ENCODE data around the gene FURIN. TPM values are rescaled to one million over a fixed set of nuclear protein-coding genes. Genes with fewer than 3 reads are reported as not detected.

The FURIN gene
- polyA plus RNA-seq, 3 donors = 6.5 to 47.3 (median 14.3) TPM

DNA sequence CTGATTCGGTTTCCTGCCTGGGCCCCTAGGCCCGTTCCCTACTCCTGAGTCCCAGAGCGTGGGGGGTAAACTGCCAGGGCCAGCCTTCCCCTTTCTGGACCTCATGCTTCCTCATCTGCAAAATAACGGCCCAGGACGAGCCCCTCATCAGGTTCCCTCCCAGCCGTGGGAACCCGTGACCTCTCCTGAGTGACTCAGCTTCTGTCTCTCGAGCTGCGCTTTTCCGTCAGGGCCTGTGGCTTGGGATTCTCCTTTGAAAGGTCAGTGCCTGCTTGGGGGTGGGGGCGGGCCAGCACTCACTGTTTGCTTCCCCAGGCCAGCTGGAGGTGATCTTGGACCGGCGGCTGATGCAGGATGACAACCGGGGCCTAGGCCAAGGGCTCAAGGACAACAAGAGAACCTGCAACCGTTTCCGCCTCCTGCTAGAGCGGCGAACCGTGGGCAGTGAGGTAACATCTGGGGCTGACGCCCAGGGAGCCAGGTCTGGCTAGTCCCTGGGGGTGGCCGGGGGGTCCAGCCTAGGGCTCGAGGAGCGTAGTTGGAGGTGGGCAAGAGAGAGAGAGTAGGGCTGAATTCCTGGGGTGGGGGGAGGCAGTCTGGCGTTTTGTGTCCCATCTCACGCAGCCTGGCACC lies 47.5 kb downstream of the FURIN start:
- Histone ChIP-seq H3K27me3 (ENCODE audit: control insufficient read depth in 2 of 2, insufficient read depth in 2 of 2, low read length in 2 of 2) (no peaks in the 10 kb centered on the region), H3K9me3 (replicated peaks in 1 of 2; ENCODE audit: control insufficient read depth in 1 of 2, insufficient read depth in 1 of 2, low read length in 2 of 2) (no peaks in the 10 kb centered on the region), H3K4me3 (replicated peaks in 1 of 3; ENCODE audit: low read depth in 2 of 3, low read length in 3 of 3) (peak overlapping the region; percentile 3 to 76 (median 40)), H3K9ac (ENCODE audit: insufficient read depth, low read length, poor library complexity, severe bottlenecking) (peak overlapping the region; percentile 71), H3K36me3 (replicated peaks in 1 of 2; ENCODE audit: control insufficient read depth in 1 of 2, insufficient read depth in 2 of 2, low read length in 2 of 2) (peaks cover 63 to 71% of the 10 kb centered on the region in 2 donors), H3K27ac (ENCODE audit: low read depth in 1 of 2, low read length in 2 of 2) (peak overlapping the region; percentile 83 to 93), H3K79me2 (ENCODE audit: insufficient read depth, low read length) (peaks cover 34% of the 10 kb centered on the region), H3K4me1 (ENCODE audit: control insufficient read depth in 1 of 2, insufficient read depth in 2 of 2, low read length in 2 of 2) (peaks cover 49 to 55% of the 10 kb centered on the region in 2 donors), H4K20me1 (ENCODE audit: insufficient read depth, low read length) (peaks cover 4% of the 10 kb centered on the region), H3K4me2 (replicated peaks; ENCODE audit: extremely low read depth, low read length, poor library complexity, severe bottlenecking) (peak overlapping the region; percentile 86), H2AFZ (ENCODE audit: insufficient read depth, low read depth, low read length, poor library complexity, severe bottlenecking) (peak overlapping the region; percentile 69)
- H3K27ac Mint-ChIP-seq = peak overlapping the region; percentile 95 to 98 (median 97)
- peaks cover 73 to 90% of the 10 kb centered on the region in 2 donors for H3K36me3 Mint-ChIP-seq
- peaks cover 0 to 2% (median 1%) of the 10 kb centered on the region in 3 donors for H3K27me3 Mint-ChIP-seq (ENCODE audit: low read depth in 3 of 3)
- intact Hi-C loops (cut with micrococcal nuclease) = loop anchor here (1.0 to 10.0 kb wide), 4 partner anchors 13 to 939 kb away; partner anchors contain the start of gene SLCO3A1 (in 1 of the 2)
- H3K4me3 Mint-ChIP-seq = peak overlapping the region; percentile 81 to 93
- no peak for TF ChIP-seq CTCF (IDR thresholded peaks at IDR 0.05)
- peaks cover 0 to 2% (median 0%) of the 10 kb centered on the region in 7 donors for H3K9me3 Mint-ChIP-seq
- peaks cover 55% of the 10 kb centered on the region for H3K4me1 Mint-ChIP-seq
- peak; percentile 95 to 98 (median 98) for DNase-seq
- WGBS (ENCODE audit: insufficient coverage) = 3% methylated on average over 17 of the region's 25 CpGs

DNA sequence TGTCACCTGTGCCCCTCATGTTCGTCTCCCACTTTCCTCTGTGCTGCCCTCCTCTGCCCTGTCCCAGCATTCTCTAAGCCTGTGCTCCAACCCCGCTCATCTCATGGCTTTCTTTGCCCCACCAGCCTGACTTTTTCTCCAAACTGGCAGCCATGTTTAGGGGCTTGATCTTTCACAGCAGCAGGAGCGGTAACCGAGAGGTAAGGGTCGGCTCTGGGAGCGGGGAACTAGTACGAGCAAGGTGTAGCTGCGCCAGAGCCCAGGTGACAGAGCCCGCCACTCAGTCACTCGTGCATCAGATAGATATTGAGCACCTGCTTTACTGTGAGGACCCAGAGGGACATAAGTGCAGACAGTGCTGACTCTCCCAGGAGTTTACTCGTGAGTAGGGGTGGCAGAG lies 48.1 kb downstream of the FURIN start:
- Histone ChIP-seq H3K4me2 (replicated peaks; ENCODE audit: extremely low read depth, low read length, poor library complexity, severe bottlenecking) (peak overlapping the region; percentile 86), H3K4me3 (replicated peaks in 1 of 3; ENCODE audit: low read depth in 2 of 3, low read length in 3 of 3) (peak overlapping the region; percentile 3 to 76 (median 40)), H2AFZ (ENCODE audit: insufficient read depth, low read depth, low read length, poor library complexity, severe bottlenecking) (peak overlapping the region; percentile 69), H3K79me2 (ENCODE audit: insufficient read depth, low read length) (peaks cover 34% of the 10 kb centered on the region), H3K9ac (ENCODE audit: insufficient read depth, low read length, poor library complexity, severe bottlenecking) (peak overlapping the region; percentile 71), H3K27ac (ENCODE audit: low read depth in 1 of 2, low read length in 2 of 2) (peak overlapping the region; percentile 83 to 93), H3K9me3 (replicated peaks in 1 of 2; ENCODE audit: control insufficient read depth in 1 of 2, insufficient read depth in 1 of 2, low read length in 2 of 2) (no peaks in the 10 kb centered on the region), H3K36me3 (replicated peaks in 1 of 2; ENCODE audit: control insufficient read depth in 1 of 2, insufficient read depth in 2 of 2, low read length in 2 of 2) (peaks cover 63 to 71% of the 10 kb centered on the region in 2 donors), H4K20me1 (ENCODE audit: insufficient read depth, low read length) (peaks cover 4% of the 10 kb centered on the region), H3K4me1 (ENCODE audit: control insufficient read depth in 1 of 2, insufficient read depth in 2 of 2, low read length in 2 of 2) (peaks cover 49 to 55% of the 10 kb centered on the region in 2 donors), H3K27me3 (ENCODE audit: control insufficient read depth in 2 of 2, insufficient read depth in 2 of 2, low read length in 2 of 2) (no peaks in the 10 kb centered on the region)
- WGBS (ENCODE audit: insufficient coverage) = 29% methylated on average over 11 of the region's 11 CpGs
- H3K36me3 Mint-ChIP-seq = peaks cover 73 to 90% of the 10 kb centered on the region in 2 donors
- TF ChIP-seq CTCF (IDR thresholded peaks at IDR 0.05) = no peak
- peaks cover 0 to 2% (median 1%) of the 10 kb centered on the region in 3 donors for H3K27me3 Mint-ChIP-seq (ENCODE audit: low read depth in 3 of 3)
- peaks cover 0 to 2% (median 0%) of the 10 kb centered on the region in 7 donors for H3K9me3 Mint-ChIP-seq
- peaks cover 55% of the 10 kb centered on the region for H3K4me1 Mint-ChIP-seq
- H3K4me3 Mint-ChIP-seq = peak overlapping the region; percentile 81 to 93
- peak overlapping the region; percentile 95 to 98 (median 97) for H3K27ac Mint-ChIP-seq
- intact Hi-C loops (cut with micrococcal nuclease) = loop anchor here in 1 of 2 donors (2.0 to 10.0 kb wide), 2 partner anchors 14 to 938 kb away; partner anchors contain the start of gene SLCO3A1
- DNase-seq = no peak
